CD1c-positive myeloid dendritic cell (primary cell): ENCODE measurements around the gene HOGA1.
"Not testable (repeated sequence)": the region's sequence is repeated elsewhere in the genome, so short reads cannot be mapped to it uniquely, and the experiment has no call there.

Source experiments
- DNase-seq: peaks from one replicate; pipeline ENCODE4 v3.0.0-alpha.2; 2016; ENCODE audit errors: extremely low spot score

HOGA1 gene

DNA sequence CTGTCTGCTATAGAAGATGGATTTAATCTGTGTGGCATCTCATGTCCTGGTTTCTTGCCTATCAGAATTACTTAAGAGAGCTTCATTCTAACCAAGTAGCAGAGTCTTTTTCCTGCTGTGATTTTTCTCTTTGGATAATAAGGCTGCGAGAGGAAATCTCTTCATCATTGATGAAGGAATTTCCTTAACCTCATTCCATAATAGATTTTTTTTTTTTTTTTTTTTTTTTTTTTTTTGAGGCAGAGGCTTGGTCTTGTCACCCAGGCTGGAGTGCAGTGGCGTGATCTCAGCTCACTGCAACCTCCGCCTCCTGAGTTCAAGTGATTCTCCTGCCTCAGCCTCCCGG, 65.2 kb downstream of the HOGA1 start:
- DNase-seq, result not testable (repeated sequence)

DNA sequence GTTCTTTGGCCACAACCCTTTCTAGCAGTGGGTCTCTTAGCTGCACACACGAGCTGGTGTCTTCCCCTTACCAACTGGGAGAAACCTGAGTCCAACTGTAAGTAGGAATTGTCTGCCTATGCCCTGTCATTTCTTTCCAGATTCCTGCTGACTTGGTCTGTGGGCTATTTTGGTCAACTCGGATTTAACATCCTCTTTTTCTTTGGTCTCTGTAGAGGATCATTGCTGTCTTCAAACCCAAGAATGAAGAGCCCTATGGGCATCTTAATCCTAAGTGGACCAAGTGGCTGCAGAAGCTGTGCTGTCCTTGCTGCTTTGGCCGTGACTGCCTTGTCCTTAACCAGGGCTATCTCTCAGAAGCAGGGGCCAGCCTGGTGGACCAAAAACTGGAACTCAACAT, 66.5 kb downstream of the HOGA1 start:
- peak; percentile 72 for DNase-seq

GRCh38 chr10:97651773-97652172, 67.6 kb downstream of the HOGA1 start:
- DNase-seq, result no peak

- no peak for DNase-seq
Observed at GRCh38 chr10:97656777-97657176, 72.6 kb downstream of the HOGA1 start.

GRCh38 chr10:97659589-97659988, 75.4 kb downstream of the HOGA1 start:
- DNase-seq, result no peak
